ENCODE data around the gene ELL2. TPM values are rescaled to one million over a fixed set of nuclear protein-coding genes. Genes with fewer than 3 reads are reported as not detected.

Gene ELL2
- total and polyA plus RNA-seq, 9 of the 15 experiments (the other 6 are each of a cell fraction or from before 2014, with no cell fraction given), result 4.3 to 18.3 (median 14.5) TPM

DNA sequence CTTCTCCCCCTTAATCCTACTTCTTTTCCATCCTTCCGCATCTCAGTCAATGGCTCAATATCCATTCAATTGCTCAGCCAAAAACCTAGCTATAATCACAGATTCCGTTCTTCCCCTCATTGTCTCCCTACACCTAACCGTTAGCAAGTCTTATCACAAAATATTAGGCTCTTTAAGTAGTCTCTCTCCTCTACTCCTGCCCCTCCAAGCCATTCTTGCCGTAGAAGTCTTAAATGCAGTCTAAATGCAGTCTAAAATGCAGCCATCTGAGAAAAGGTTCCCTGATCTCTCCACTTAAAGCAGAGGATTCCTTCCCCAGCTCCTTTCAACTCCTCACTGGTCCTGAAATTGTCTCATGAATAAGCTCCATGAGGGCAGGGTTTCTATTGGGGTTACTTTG, 57.8 kb downstream of the ELL2 start (continued):
- TF ChIP-seq NELFE (IDR thresholded peaks at IDR 0.05; ENCODE audit: insufficient read depth, insufficient read length) (no peak), E2F3 (CRISPR knock-in tag; IDR thresholded peaks at IDR 0.05) (no peak), CLOCK (CRISPR knock-in tag; IDR thresholded peaks at IDR 0.05; ENCODE audit: borderline replicate concordance) (no peak)

DNA sequence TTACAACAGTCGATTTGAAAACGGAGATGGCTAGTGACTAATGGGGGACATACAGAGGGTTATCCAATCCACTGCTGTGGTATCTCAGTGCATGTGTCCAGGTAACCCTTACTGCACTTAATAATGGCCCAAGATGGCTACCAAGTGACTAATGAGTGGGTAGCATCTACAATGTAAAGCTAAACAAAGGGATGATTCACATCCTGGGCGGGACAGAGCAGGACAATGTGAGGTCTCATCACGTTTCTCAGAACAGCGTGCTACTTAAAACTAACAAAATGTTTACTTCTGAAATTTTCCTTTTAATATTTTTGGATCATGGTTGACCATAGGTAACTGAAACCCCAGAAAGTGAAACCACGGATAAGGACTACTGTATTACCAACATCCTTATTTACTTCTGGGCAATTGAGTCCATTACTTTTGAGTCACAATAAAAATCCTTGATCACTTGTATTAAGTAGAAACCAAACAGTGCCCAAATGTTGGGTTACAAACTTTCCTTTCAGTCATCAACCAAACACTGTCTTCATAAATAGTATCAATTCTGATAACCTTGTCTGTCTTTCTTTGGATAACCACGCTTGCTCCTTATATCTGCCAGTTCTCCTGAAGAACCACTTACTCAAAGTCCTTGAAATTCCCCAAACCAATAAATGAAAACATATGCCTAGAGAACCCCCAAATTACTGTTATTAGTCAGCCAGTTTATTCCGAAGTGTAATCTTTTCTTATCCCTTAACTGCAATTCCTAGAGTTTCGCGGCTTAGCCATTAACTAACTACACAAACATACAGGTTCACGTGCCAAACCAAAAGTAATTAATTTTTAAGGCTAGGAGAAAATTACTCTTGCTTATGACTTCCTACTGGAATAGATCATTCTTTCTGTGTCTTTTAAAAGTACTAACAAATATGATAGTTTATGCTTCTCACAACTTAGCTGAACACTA, 59.7 kb downstream of the ELL2 start:
- Histone ChIP-seq H3K36me3 (ENCODE audit: control insufficient read depth, insufficient read depth, low read length) (peaks cover 15% of the 10 kb centered on the region), H3K4me3 (no peak overlapping the region), H3K79me2 (ENCODE audit: control insufficient read depth, insufficient read depth, low read length) (no peaks in the 10 kb centered on the region), H2AFZ (ENCODE audit: low read depth, low read length) (no peak overlapping the region), H3K9me1 (ENCODE audit: control insufficient read depth, insufficient read depth, low read length) (no peaks in the 10 kb centered on the region), H3K9me3 (replicated peaks; ENCODE audit: control insufficient read depth, insufficient read depth, low read depth, low read length) (no peaks in the 10 kb centered on the region), H3K4me1 (replicated peaks in 1 of 2; ENCODE audit: control insufficient read depth in 2 of 2, insufficient read depth in 2 of 2, low read length in 2 of 2) (no peaks in the 10 kb centered on the region; a peak in 1 of 5 replicates), H3K4me2 (ENCODE audit: insufficient read depth, low read length) (no peak overlapping the region; the same call in 1 of the 2 replicates), H4K20me1 (replicated peaks; ENCODE audit: control insufficient read depth, insufficient read depth, low read length) (no peaks in the 10 kb centered on the region), H3K27ac (ENCODE audit: extremely low read depth, low read depth, low read length) (no peak overlapping the region), H3K9ac (ENCODE audit: insufficient read depth in 1 of 2, low read depth in 2 of 2, low read length in 2 of 2) (no peak overlapping the region), H3K27me3 (ENCODE audit: control insufficient read depth in 2 of 2, insufficient read depth in 2 of 2, low read length in 2 of 2) (no peaks in the 10 kb centered on the region)
- ATAC-seq (no peak), DNase-seq (ENCODE audit: extremely low read depth in 1 of 4, low spot score in 3 of 4) (peak in 1 of 4 experiments; percentile 25), FAIRE-seq (no peak)
- intact Hi-C loops (cut with micrococcal nuclease) (no loop called here), in situ Hi-C loops (cut with MboI) (no loop called here)
- no TSS peak for BruUV-seq (replicated peaks)
- POLR2A ChIA-PET, result interaction anchor here (1.2 kb wide), 1 partner anchor 14 kb away, joined by 3 read pairs; no protein-coding TSS in a partner anchor
- 84% methylated on average over 11 of the region's 11 CpGs for WGBS (ENCODE audit: insufficient coverage, low coverage, missing lambda C conversion rate)
- CTCF ChIA-PET (ENCODE audit: low intra/inter-chr PET ratio), result no interaction called here
- TF ChIP-seq MTA3 (IDR thresholded peaks at IDR 0.05; ENCODE audit: borderline replicate concordance), result no peak
- TF ChIP-seq ZNF75A (CRISPR knock-in tag; IDR thresholded peaks at IDR 0.05), result no peak
- no peak for TF ChIP-seq MEIS2 (IDR thresholded peaks at IDR 0.05; ENCODE audit: partially characterized antibody)
- no peak for TF ChIP-seq TFE3 (CRISPR knock-in tag; IDR thresholded peaks at IDR 0.05)
- peak; percentile 15; the same call in 1 of the 2 replicates for TF ChIP-seq ATF3 (IDR thresholded peaks at IDR 0.05)
- no peak for TF ChIP-seq ATF3 (CRISPR knock-in tag; conservative IDR thresholded peaks at IDR 0.05)
- TF ChIP-seq SPI1 (IDR thresholded peaks at IDR 0.05; ENCODE audit: borderline replicate concordance, low read depth, low read length), result no peak
- TF ChIP-seq ZC3H4 (CRISPR knock-in tag; IDR thresholded peaks at IDR 0.05; ENCODE audit: borderline replicate concordance), result no peak
- no peak for TF ChIP-seq MAX (CRISPR knock-in tag; IDR thresholded peaks at IDR 0.05)
- TF ChIP-seq YY1 (IDR thresholded peaks at IDR 0.05; ENCODE audit: borderline replicate concordance in 1 of 3, control insufficient read depth in 1 of 3, extremely low read depth in 1 of 3, insufficient read depth in 3 of 3, insufficient read length in 1 of 3, insufficient replicate concordance in 2 of 3, low read depth in 1 of 3, low read length in 2 of 3), result peak in 1 of 3 experiments; percentile 37

Data from K562 (cell line).